Activated naive CD8-positive, alpha-beta T cell treated with anti-CD3 and anti-CD28 coated beads for 36 hours (primary cell): Measurements from ENCODE around the gene ACACA. TPM values are rescaled to one million over a fixed set of nuclear protein-coding genes. Genes with fewer than 3 reads are reported as not detected.

ENCODE experiments used
- DNase-seq: peaks from one replicate; pipeline ENCODE4 v3.0.0; 2021
- H3K27ac Mint-ChIP-seq: one replicate; pipeline ENCODE4 v1.8.0; 2022; ENCODE audit warnings: mild to moderate bottlenecking, moderate library complexity, mixed read lengths
- H3K27me3 Mint-ChIP-seq: one replicate; pipeline ENCODE4 v1.8.0; 2022; ENCODE audit warnings: mild to moderate bottlenecking, mixed read lengths
- H3K36me3 Mint-ChIP-seq: one replicate; pipeline ENCODE4 v1.8.0; 2021; ENCODE audit warnings: mild to moderate bottlenecking, mixed read lengths
- H3K4me1 Mint-ChIP-seq: one replicate; pipeline ENCODE4 v1.8.0; 2021; ENCODE audit warnings: mixed read lengths
- H3K4me3 Mint-ChIP-seq: one replicate; pipeline ENCODE4 v1.8.0; 2022; ENCODE audit warnings: mild to moderate bottlenecking, moderate library complexity, mixed read lengths
- H3K9me3 Mint-ChIP-seq: one replicate; pipeline ENCODE4 v1.8.0; 2022; ENCODE audit warnings: mixed read lengths
- total RNA-seq, 2 experiments: library from RNA; stranded (reverse); gene quantifications; one replicate each; pipeline ENCODE4 v1.2.3, GENCODE V29; 2021

ACACA gene
- total RNA-seq, 2 experiments from 2014 or later: 68.3 to 76.3 TPM

DNA sequence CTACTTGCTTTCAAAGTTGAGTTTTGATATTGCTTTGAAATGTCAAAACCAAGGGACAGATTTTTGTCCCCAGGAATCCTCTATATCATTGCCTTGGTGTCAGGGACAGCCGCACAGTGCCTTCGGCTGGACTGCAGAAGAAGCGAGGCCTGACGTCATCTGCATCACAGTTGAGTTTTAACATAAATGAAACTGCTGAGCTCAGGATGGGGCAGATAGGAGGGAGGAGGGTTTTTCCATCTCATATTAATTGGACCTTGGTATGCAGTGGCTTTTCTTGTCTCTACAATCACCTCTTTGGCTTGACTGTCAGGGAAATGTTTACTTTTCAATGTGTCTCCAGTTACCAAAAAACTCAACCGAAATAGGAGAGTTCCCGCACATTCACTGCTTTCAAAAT lies 346.5 kb downstream of the ACACA start:
- no peaks in the 10 kb centered on the region for H3K27me3 Mint-ChIP-seq
- H3K9me3 Mint-ChIP-seq: no peaks in the 10 kb centered on the region
- no peak overlapping the region for H3K27ac Mint-ChIP-seq
- H3K36me3 Mint-ChIP-seq: peaks cover 9% of the 10 kb centered on the region
- H3K4me1 Mint-ChIP-seq: no peaks in the 10 kb centered on the region
- no peak overlapping the region for H3K4me3 Mint-ChIP-seq
- no peak for DNase-seq

DNA sequence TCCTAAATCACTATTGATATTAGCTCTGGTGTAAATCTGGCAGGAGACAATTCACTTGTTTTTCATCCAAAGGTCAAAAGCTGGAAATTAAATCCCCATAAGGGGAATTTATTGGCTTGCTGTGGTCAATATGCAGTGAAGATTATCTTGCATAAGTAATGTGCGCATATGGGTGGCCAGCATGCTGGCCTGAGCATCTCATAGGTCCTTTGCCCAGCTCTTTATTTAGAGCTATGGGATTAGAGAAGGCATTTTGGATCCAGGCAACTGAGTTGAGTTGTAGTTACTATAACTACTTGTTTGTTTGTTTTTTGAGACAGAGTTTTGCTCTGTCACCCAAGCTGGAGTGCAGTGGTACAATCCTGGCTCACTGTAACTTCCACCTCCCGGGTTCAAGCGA lies 347.1 kb downstream of the ACACA start:
- Mint-ChIP-seq H3K27ac (no peak overlapping the region), H3K27me3 (no peaks in the 10 kb centered on the region), H3K9me3 (no peaks in the 10 kb centered on the region), H3K4me1 (no peaks in the 10 kb centered on the region), H3K36me3 (peaks cover 12% of the 10 kb centered on the region), H3K4me3 (no peak overlapping the region)
- DNase-seq: no peak

DNA sequence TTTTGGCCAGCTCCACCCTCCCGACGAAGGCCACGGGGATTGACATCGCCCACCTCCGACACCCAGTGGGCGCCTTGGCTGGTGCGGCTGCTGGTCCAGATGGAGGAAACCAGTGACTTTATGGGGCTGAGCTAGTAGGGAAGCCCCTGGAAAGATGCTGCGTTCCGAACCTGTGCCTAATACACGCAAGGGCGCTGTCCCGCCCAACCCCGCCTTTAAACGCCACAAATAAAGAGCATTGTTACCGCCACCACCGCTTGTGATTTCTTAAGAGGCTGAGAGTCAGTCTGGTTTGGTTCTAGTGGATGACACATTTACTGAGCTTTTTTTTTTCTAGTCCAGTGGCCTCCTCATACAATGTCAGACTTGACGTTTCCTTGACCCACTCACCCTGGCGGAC lies 350.0 kb downstream of the ACACA start:
- no peak overlapping the region for H3K4me3 Mint-ChIP-seq

DNA sequence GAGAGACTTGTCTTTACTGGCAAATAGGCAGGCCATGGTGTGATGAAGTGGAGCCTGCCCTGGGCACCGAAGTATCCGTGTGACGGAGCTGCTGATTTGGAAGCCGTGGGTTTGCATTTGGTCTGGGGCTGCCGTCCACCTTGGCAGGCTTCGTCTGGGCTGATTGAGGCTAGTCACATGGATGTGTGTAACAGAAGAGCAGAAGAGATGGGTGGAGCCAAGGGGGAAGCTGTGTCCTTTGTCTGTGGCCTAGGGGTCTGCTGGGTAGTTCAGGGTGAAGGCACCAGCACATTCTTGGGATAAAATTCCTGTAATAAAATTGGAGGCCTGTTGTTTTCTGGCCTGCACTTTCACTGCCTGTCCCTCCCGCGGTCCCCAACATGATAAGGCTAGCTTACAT lies 351.7 kb downstream of the ACACA start:
- no peaks in the 10 kb centered on the region for H3K27me3 Mint-ChIP-seq
- peak overlapping the region; percentile 54 for H3K27ac Mint-ChIP-seq

More for the DNA sequence above, 350.0 kb downstream of the ACACA start:
- H3K9me3 Mint-ChIP-seq: no peaks in the 10 kb centered on the region
- H3K27ac Mint-ChIP-seq: no peak overlapping the region
- DNase-seq: no peak
- no peaks in the 10 kb centered on the region for H3K4me1 Mint-ChIP-seq
- H3K27me3 Mint-ChIP-seq: no peaks in the 10 kb centered on the region
- peaks cover 12% of the 10 kb centered on the region for H3K36me3 Mint-ChIP-seq

DNA sequence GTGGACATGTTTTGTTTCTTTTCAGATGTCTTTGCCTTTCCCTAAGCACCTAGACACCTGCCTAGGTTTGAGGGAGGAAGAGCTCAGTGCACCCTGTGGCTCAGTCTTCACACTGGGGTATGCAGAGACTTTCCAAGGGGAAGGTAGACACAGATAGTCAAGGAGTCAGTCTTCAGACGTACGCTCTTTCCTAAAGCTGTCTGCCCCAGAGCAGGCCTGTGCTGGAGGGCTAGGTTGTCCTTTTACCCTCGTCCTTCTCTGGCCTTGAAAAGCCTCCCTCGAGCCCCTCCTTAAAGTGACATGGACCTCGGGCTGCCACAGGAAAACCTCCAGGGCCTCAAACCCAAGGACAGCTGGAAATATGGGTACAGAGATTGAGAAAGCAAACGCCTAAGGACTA lies 354.2 kb downstream of the ACACA start:
- H3K27me3 Mint-ChIP-seq: no peaks in the 10 kb centered on the region
- H3K4me3 Mint-ChIP-seq: no peak overlapping the region
- H3K36me3 Mint-ChIP-seq: peaks cover 15% of the 10 kb centered on the region

More for the DNA sequence above, 351.7 kb downstream of the ACACA start:
- H3K9me3 Mint-ChIP-seq: no peaks in the 10 kb centered on the region
- no peak overlapping the region for H3K4me3 Mint-ChIP-seq
- DNase-seq: no peak
- no peaks in the 10 kb centered on the region for H3K4me1 Mint-ChIP-seq
- H3K36me3 Mint-ChIP-seq: peaks cover 12% of the 10 kb centered on the region

DNA sequence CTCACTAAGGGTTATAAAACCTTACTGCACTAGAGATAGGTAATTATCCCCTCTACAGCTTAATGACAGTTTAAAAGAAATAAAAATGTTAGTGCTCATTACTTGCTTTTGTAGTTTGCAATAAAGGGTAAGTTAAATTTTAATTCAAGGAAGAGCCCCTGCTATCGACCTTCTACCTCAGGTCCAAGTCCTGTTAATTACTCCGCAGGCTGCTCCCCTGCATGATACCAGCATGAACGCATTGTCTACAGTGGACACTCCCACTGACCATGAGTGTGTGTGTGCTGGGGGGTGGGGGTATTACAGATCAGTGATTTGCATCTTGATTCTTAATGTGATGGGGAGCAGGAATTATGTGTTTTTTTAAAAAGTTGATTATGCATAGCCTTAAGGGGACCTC lies 354.8 kb downstream of the ACACA start:
- DNase-seq: no peak
- H3K4me3 Mint-ChIP-seq: no peak overlapping the region
- H3K9me3 Mint-ChIP-seq: no peaks in the 10 kb centered on the region
- H3K27me3 Mint-ChIP-seq: no peaks in the 10 kb centered on the region
- peaks cover 13% of the 10 kb centered on the region for H3K36me3 Mint-ChIP-seq
- H3K27ac Mint-ChIP-seq: no peak overlapping the region
- peaks cover 7% of the 10 kb centered on the region for H3K4me1 Mint-ChIP-seq

More for the DNA sequence above, 354.2 kb downstream of the ACACA start:
- H3K27ac Mint-ChIP-seq: no peak overlapping the region
- DNase-seq: no peak
- peaks cover 6% of the 10 kb centered on the region for H3K4me1 Mint-ChIP-seq
- no peaks in the 10 kb centered on the region for H3K9me3 Mint-ChIP-seq

DNA sequence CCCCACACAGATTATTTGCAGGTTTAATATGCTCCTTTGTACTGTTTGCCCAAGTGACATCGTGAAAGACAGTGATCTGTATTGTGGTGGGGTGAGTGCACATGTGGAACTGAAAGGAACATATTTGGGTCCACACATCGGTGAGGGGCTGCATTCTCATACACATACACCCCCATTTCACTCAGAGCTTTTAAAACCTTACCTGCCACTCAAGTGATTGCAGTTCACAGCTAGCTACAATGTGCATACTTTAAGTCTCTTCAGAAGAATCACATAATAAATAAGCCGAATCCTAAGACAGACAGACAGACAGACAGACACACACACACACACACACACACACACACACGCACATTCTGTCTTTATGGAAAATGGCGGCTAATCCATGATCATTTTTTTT lies 355.3 kb downstream of the ACACA start:
- Mint-ChIP-seq H3K4me3 (no peak overlapping the region), H3K4me1 (peaks cover 7% of the 10 kb centered on the region), H3K9me3 (no peaks in the 10 kb centered on the region), H3K27me3 (no peaks in the 10 kb centered on the region), H3K36me3 (peaks cover 10% of the 10 kb centered on the region), H3K27ac (no peak overlapping the region)
- no peak for DNase-seq

DNA sequence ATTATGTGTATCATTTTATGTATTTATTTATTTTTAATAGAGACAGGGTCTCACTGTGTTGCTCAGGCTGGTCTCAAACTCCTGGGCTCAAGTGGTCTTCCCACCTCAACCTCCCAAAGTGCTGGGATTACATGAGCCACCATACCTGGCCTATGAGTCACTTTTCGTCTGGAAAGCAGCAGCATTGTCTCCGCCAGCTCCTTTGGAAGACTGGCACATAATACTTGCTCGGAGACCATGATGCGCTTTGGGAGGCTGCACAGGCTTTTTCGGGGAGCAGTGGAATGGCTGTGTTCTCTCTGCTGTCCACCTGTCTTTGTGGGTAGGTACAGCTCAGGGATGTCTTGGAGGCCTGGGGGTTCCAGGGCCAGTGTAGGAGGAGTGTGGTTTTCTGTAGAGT lies 355.7 kb downstream of the ACACA start:
- Mint-ChIP-seq H3K27me3 (no peaks in the 10 kb centered on the region), H3K36me3 (peaks cover 7% of the 10 kb centered on the region), H3K9me3 (no peaks in the 10 kb centered on the region), H3K27ac (no peak overlapping the region), H3K4me1 (peaks cover 7% of the 10 kb centered on the region), H3K4me3 (no peak overlapping the region)
- DNase-seq: no peak

DNA sequence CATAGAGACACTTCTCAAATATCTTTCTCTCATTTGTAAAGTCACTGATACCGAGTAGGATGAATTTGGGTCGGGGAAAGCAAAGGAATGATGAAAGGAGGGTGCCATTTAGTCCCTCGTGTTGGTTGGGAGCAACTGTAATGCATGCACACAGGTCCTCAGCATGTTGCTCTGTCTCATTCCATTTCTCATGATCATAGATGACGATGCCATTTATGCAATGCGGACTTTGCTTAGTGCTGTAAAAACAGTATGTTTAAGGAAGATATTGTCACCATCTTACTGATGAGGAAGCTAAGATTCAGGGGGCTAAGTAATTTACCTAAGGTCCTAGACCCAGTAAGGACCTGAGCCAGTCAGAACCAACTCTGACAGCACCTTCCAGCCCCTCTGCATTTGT lies 357.8 kb downstream of the ACACA start:
- no peak overlapping the region for H3K4me3 Mint-ChIP-seq
- no peak overlapping the region for H3K27ac Mint-ChIP-seq
- peaks cover 3% of the 10 kb centered on the region for H3K36me3 Mint-ChIP-seq
- DNase-seq: no peak
- H3K4me1 Mint-ChIP-seq: peaks cover 7% of the 10 kb centered on the region
- H3K9me3 Mint-ChIP-seq: no peaks in the 10 kb centered on the region
- no peaks in the 10 kb centered on the region for H3K27me3 Mint-ChIP-seq

DNA sequence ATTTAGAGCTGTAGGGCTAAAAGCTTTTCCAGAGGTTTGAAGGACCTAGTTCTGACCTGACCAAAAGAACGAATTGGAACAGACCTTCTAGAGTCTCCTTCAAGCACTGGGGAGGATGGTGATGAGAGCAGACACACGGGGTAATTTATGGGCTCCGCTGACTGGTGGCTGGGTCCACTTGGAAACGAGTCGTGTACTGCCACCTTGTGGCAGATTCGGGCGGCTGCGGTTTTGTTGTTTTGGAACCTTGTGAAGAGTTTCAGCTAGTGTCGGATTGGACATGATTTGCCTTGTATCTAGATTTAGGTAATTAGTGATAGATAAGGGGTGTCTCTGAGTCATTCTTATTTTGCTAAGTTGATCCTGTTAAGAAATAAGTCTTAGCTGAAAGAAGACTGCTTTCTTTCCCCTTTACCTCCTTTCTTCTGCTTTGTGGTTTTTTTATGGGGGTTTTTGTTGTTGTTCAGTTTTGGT lies 359.0 kb downstream of the ACACA start:
- H3K4me1 Mint-ChIP-seq: peaks cover 11% of the 10 kb centered on the region
- peak overlapping the region; percentile 43 for H3K27ac Mint-ChIP-seq
- H3K36me3 Mint-ChIP-seq: peaks cover 7% of the 10 kb centered on the region
- H3K9me3 Mint-ChIP-seq: no peaks in the 10 kb centered on the region
- DNase-seq: peak; percentile 68
- no peak overlapping the region for H3K4me3 Mint-ChIP-seq
- no peaks in the 10 kb centered on the region for H3K27me3 Mint-ChIP-seq

DNA sequence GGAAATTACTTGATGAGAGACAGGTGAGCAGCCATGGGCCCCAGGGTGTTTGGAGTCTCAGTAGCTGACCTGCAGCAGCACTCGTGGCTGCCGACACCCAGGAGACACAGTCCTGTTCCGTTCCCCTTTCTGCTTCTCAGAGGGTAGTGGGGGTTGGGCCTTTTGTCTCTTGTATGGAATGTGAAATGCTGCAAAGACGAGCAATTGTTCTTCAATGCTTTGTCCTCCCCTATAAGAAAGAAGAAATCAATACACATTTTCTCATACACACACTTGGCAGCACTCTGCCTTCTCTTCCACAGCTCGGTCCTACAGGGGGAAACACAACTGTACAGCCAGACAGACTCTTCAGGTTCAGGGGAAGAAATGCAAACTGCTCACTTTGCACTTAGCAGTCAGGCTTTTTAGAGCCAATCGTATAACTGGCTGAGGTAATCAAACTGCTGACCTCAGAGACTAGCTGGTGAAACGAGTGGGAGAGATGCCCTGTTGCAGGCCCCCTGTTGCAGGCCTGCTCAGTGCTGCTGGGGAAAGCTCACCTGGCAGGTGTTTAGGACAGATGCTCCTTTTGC lies 361.2 kb downstream of the ACACA start:
- Mint-ChIP-seq H3K36me3 (peaks cover 9% of the 10 kb centered on the region), H3K27me3 (no peaks in the 10 kb centered on the region), H3K27ac (no peak overlapping the region), H3K4me1 (peaks cover 11% of the 10 kb centered on the region), H3K9me3 (no peaks in the 10 kb centered on the region), H3K4me3 (no peak overlapping the region)
- DNase-seq: no peak

DNA sequence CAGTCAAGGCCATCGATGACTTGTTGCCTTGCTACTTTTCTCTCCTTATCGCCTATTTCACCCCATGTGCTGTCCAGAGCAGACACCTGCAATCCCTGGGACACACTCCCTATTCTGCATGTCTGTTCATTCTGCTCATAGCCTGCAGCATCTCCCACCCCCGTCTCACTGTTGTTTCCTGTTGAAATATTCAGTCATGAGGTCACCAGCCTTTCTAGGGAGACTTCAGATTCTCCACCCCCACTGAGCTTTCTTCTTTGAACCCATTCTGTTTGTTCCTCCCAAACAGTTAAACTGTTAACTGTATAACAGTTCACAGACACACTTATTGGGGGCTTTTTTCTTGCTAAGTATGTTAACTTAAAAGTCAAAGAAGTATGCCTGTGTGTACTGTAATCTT lies 363.4 kb downstream of the ACACA start:
- DNase-seq: no peak
- Mint-ChIP-seq H3K36me3 (peaks cover 9% of the 10 kb centered on the region), H3K9me3 (no peaks in the 10 kb centered on the region), H3K4me3 (no peak overlapping the region), H3K27ac (peak overlapping the region; percentile 40), H3K4me1 (peaks cover 11% of the 10 kb centered on the region), H3K27me3 (no peaks in the 10 kb centered on the region)

DNA sequence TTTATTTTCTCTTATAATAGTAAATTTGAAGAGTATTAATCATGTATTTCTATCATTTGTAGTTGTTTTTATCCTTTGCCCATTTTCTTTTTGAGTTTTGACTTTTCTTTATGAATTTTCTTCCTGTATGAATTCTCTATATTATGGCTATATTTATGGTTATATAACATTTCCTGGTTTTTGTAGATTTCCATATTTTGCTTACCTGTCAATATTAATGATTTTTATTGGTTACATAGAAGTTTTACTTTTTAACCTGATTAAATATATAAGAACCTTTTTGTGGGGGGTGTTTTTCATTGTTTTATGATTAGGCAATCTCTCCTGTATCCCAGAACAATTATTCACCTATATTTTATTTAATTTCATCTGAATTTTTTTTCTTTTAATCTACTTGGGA lies 364.7 kb downstream of the ACACA start:
- no peak overlapping the region for H3K4me3 Mint-ChIP-seq
- no peaks in the 10 kb centered on the region for H3K9me3 Mint-ChIP-seq
- no peak for DNase-seq
- H3K4me1 Mint-ChIP-seq: peaks cover 8% of the 10 kb centered on the region
- no peak overlapping the region for H3K27ac Mint-ChIP-seq
- peaks cover 9% of the 10 kb centered on the region for H3K36me3 Mint-ChIP-seq
- H3K27me3 Mint-ChIP-seq: no peaks in the 10 kb centered on the region

DNA sequence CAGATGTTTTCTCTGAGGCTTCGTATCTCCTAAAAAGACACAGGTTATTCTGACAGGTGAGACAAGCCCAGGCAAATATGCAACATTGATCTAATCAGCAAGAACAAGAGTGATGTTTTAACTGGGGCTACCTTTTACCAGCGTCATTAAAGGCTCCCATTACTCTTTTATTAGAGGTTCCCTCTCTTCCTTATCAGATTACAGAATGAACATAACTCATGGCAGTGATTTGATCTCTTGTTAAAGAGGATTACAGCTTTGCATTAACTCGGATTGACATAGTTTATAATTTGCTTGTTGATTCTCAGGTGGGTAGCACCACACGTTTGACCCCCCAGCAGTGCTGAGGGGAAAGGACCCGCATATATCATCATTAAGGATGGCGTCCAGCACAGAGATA lies 367.4 kb downstream of the ACACA start:
- H3K4me1 Mint-ChIP-seq: peaks cover 8% of the 10 kb centered on the region
- no peaks in the 10 kb centered on the region for H3K9me3 Mint-ChIP-seq
- H3K36me3 Mint-ChIP-seq: peaks cover 11% of the 10 kb centered on the region
- no peak overlapping the region for H3K4me3 Mint-ChIP-seq
- no peaks in the 10 kb centered on the region for H3K27me3 Mint-ChIP-seq
- DNase-seq: no peak
- no peak overlapping the region for H3K27ac Mint-ChIP-seq

DNA sequence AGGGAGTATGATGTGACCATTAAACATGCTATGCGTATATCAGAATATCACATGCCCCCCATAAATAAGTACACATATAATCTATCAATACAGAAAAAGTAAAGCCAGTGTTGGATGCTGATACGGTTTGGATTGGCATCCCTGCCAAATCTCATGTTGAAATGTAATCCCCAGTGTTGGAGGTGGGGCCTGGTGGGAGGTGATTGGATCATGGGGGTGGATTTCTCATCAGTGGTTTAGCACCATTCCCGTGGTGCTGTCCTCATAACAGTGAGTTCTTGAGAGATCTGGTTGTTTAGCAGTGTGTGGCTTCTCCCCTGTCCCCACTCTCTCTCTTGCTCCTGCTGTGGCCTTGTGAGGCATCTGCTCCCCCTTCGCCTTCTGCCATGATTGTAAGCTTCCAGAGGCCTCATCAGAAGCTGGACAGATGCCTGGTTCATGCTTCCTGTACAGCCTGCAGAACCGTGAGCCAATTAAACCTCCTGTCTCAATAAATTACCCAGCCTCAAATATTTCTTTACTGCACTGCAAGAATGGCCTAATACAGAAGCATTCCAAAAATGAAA lies 369.0 kb downstream of the ACACA start:
- no peaks in the 10 kb centered on the region for H3K9me3 Mint-ChIP-seq
- H3K4me3 Mint-ChIP-seq: no peak overlapping the region
- peaks cover 11% of the 10 kb centered on the region for H3K36me3 Mint-ChIP-seq
- H3K27me3 Mint-ChIP-seq: no peaks in the 10 kb centered on the region
- peaks cover 4% of the 10 kb centered on the region for H3K4me1 Mint-ChIP-seq
- no peak overlapping the region for H3K27ac Mint-ChIP-seq
- no peak for DNase-seq
